ENCODE measurements around the gene GRK2.

Gene GRK2

GRCh38 chr11:67280788-67281551, 14.7 kb downstream of the GRK2 start:
- in situ Hi-C loops (cut with HindIII; ENCODE audit: low sequenced_read_pairs) = no loop called here

- in situ Hi-C loops (cut with HindIII; ENCODE audit: low sequenced_read_pairs) = no loop called here
Measured at GRCh38 chr11:67281552-67282150, 15.4 kb downstream of the GRK2 start.

- in situ Hi-C loops (cut with HindIII; ENCODE audit: low sequenced_read_pairs) = no loop called here
Measured at GRCh38 chr11:67282155-67282875, 16.0 kb downstream of the GRK2 start.

GRCh38 chr11:67282876-67283371, 16.7 kb downstream of the GRK2 start:
- in situ Hi-C loops (cut with HindIII; ENCODE audit: low sequenced_read_pairs) = no loop called here

GRCh38 chr11:67283481-67283963, 17.2 kb downstream of the GRK2 start:
- in situ Hi-C loops (cut with HindIII; ENCODE audit: low sequenced_read_pairs) = no loop called here

- in situ Hi-C loops (cut with HindIII; ENCODE audit: low sequenced_read_pairs) = no loop called here
Measured at GRCh38 chr11:67284811-67285540, 18.7 kb downstream of the GRK2 start.

GRCh38 chr11:67285541-67286498, 19.5 kb downstream of the GRK2 start:
- in situ Hi-C loops (cut with HindIII; ENCODE audit: low sequenced_read_pairs) = no loop called here

GRCh38 chr11:67286621-67287333, 20.5 kb downstream of the GRK2 start:
- in situ Hi-C loops (cut with HindIII; ENCODE audit: low sequenced_read_pairs) = no loop called here

GRCh38 chr11:67287355-67288197, 21.3 kb downstream of the GRK2 start:
- in situ Hi-C loops (cut with HindIII; ENCODE audit: low sequenced_read_pairs) = no loop called here

GRCh38 chr11:67288198-67288451, 21.9 kb downstream of the GRK2 start:
- in situ Hi-C loops (cut with HindIII; ENCODE audit: low sequenced_read_pairs) = no loop called here

GRCh38 chr11:67288452-67289225, 22.4 kb downstream of the GRK2 start:
- in situ Hi-C loops (cut with HindIII; ENCODE audit: low sequenced_read_pairs) = no loop called here

GRCh38 chr11:67289226-67289650, 23.0 kb downstream of the GRK2 start, which contains the start of gene ANKRD13D:
ANKRD13D (plus strand) TSS chr11:67289303; CDS start chr11:67289461, 158 bp downstream.
- in situ Hi-C loops (cut with HindIII; ENCODE audit: low sequenced_read_pairs) = no loop called here

GRCh38 chr11:67289651-67290479, 23.6 kb downstream of the GRK2 start:
- in situ Hi-C loops (cut with HindIII; ENCODE audit: low sequenced_read_pairs) = no loop called here

- in situ Hi-C loops (cut with HindIII; ENCODE audit: low sequenced_read_pairs) = no loop called here
Measured at GRCh38 chr11:67290801-67291200, 24.5 kb downstream of the GRK2 start.

GRCh38 chr11:67291481-67292381, 25.5 kb downstream of the GRK2 start:
- in situ Hi-C loops (cut with HindIII; ENCODE audit: low sequenced_read_pairs) = no loop called here

- in situ Hi-C loops (cut with HindIII; ENCODE audit: low sequenced_read_pairs) = no loop called here
Measured at GRCh38 chr11:67292671-67293070, 26.4 kb downstream of the GRK2 start.
